GM19468 (cell line): ENCODE results near the gene H1-8.

Experiments
- ATAC-seq: cut with Tn5 transposase; IDR thresholded peaks from one replicate; pipeline ENCODE4 v1.9.1; 2021; ENCODE audit warnings: mild to moderate bottlenecking, moderate library complexity, moderate number of reproducible peaks; ENCODE audit not compliant: unreplicated experiment; ENCODE audit errors: extremely low read depth

The H1-8 gene

DNA sequence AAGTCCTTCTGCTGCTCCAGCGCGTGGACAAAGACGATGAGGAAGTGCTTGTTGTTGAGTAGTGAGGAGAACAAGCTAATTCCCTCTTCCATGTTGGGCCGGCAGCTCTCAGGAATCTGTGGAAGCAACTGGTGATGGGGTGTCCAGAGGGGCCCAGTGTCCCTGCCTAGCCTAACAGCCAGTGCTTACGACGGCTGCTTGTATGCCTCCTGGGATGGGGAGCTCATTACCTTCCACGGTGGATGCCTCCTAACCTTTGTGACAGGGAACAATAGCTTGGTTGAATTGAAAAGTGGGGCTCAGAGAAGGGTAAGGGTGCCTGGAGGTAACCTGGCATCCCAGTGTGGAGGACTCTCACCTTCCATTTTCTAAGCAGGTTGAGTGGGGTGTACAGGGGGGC, 22.9 kb downstream of the H1-8 start:
- ATAC-seq = no peak

DNA sequence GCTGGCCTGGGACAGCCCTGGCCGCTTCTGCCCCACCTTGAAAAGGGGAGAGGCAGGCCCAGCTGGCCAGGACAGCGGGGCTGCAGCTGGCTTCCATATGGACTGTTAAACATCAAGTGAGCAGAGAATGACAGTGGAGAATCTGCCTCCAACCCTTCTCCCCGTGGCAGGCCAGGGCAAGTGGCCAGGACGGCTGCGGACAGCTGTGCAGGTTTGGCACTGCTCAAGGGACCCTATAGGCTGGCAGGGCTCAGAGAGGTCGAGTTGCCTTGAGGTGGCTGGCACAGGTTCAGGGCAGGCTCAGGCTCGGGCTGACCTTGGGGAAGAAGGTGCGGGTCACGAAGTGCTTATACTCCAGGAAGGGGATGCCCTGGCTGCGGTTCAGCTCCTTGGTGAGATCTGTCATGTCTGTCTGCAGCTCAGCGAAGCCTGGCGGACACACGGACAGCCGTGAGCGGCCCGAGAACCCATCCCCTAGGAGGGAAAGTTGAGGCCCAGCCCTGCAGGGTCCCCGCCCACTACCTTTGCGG, 24.3 kb downstream of the H1-8 start:
- no peak for ATAC-seq

DNA sequence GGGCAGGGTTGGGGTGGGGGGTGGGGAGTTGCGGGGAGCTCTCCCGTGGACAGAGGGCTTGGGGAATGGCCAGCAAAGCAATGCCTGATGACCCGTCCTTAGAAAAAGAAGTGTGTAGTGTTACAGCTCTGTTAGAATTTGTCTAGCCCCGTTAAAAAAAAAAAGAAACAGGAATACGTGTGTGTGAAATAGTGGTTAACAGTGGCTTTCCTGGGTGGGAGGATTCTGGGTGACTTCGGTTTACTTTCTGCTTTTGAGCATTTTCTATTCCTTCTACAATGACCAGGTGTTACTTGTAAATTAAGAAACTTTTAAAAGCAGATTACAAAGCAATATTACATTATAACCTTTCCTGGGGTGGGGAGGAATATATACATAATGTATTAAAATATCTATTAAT, 25.0 kb downstream of the H1-8 start:
- ATAC-seq = no peak

DNA sequence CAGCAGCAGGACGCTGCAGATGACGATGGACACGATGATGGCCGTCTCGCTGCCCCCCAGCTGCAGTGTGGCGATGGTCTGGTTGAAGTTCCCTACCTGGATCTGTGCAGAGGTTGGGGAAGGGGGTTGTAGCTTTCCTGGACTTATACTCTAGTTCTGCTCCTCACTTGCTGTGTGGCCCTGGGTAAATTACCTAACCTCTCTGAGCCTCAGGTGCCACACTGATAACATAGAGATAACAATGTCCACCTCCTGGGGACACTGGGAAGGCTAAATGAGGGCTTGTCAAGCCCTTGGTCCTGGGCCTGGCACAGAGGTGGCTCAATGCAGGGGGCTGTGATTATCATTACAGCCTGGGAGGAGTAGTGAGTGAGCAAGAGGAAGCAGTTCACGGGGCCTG, 26.9 kb downstream of the H1-8 start:
- ATAC-seq = no peak

DNA sequence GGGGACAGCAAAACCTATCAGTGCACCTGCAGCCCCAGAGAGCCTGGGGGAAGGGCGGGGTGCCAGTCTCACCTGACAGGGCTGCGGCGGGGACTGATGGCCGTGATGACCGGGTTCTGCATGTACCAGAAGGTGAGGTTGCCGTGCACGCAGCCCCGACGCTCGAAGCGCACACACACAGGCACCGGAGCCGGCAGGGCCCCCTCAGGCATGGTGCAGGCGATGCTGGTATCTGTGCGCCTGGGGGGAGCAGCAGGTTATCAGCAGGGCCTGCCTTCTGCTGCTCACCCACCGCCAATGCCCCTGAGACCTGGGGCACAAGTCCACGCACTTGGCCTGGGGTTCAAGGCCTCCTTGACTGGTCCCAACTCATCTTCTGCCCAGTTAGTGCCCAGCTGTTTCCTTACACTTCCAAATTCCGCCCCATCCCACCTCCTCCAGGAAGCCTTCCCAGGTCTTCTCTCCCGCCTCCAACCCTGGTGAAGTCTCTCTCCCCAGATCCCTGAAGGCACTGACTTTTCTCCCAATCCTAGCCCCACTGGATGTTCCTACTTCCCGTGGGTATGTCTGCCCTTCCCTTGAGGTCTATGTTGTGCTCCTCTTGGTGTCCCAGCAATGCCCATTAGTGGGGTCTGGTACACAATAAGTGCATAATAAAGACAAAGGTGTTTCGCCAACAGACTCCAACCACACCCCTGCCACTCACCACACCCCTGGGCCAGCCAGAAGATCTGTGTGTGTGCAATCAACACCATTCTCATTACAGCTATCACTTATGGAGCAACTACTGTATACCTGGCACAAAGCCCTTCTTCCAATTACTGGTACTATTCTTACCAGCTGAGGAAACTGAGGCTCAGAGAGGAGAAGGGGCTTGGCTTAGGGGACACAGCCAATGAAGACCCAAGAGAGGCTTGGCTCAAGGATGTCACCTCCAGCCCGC, 28.9 kb downstream of the H1-8 start:
- no peak for ATAC-seq

DNA sequence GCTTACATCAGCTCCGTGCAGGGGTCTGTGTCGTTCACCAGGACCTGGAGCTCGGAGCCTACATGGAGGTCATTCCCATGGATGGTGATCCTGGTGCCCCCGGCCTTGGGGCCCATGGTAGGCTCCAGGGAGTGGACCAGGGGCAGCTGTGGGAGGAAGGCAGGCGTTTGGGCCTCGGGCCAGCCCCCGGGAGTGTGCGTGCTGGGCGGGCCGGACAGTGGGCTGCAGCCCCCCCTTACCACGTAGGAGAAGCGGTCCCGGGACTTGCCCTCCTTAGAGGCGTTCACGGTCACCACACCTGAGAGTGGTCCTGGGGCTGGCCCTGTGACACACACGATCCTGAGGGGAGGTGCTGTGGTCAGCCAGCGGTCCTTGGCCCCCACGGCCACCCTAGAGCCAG, 29.6 kb downstream of the H1-8 start:
- ATAC-seq = no peak

DNA sequence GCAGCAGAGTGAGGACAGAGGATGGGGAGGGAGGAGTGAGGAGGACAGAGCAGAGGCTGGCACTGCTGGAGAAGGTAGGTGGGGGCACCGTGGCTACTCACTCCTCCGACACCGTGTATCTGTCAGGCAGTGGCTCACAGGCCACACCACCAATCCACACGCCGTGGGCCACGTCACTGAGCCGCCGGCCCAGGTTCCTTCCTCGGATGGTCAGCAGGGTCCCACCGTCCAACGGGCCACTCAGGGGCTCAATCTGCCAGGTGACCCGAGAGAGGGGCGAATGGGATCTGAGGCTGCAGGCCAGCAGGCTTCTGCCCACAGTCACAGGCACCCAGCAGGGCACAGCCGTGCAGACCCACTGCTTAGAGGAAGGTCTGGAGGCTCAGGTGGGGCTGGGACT, 30.5 kb downstream of the H1-8 start:
- ATAC-seq = no peak

DNA sequence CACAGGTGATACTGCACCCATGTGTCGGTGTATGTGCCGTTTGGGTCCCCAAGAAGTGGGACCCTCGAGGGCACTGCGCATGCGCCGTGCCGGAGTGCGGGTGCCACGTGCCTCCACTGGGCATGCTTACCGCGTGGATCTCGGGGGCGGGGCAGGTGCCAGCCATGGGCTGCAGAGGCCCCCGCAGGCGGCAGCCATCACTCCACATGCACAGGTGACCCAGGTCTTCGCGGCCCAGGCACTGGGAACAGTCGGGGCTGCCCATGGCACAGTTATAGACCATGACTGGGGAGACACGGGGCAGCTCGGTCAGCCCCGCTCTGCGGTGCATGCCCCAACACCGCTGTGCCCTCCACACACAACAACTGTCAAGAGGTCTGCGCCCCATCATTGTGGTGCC, 31.2 kb downstream of the H1-8 start:
- no peak for ATAC-seq

DNA sequence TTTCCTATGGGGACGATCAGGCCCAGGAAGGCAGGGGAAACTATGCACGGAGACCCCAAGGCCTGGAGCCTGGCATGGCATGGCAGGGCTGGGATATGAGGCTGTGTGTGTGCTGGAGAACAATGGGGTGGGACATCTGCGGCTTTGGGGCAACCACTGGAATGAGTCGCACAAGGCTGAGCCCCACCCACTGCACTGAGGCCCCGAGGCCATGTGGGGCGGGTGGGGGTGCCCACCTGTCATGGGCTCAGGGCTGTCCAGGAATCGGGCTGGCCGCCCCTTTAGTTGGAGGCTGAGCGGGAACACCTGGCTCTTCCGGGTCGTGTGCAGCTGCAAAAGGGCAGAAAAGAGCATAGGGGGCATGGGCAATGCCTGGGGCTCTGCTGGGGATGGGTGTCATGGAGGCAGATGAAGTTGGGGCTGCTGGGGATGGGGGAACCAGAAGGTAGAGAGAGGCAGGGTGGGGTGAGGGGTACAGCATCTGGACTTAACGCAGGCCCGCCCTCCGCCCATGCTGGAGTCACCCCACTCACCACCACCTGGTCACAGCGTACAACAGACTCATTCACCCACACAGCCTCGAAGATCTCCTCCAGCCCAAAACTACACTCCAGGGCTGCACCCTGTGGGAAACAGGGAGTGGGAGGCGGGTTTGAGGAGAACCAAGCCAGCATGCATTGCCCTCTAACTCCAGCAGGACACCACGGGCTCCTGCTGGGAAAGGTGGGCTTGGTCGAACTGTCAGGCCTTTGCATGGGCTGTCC, 32.4 kb downstream of the H1-8 start:
- ATAC-seq = no peak

DNA sequence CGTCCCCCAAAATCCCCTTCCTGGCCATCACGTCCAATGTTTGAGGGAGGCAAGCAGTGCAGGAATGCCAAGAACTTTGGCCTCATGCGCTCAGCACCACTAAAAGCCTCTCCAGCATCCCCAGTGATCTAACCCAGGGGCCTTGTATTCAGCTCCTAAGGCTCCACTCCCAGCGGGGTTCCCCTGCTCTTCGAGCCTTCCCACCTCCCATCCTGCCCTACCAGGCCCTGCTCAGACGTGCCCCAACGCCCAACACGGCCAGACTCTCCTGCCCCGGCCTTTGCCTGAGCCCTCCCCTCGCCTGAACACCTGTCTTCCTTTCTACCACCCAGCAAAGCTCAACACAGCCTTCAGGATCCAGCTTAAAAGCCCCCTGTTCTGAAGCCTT, 33.0 kb downstream of the H1-8 start:
- no peak for ATAC-seq

DNA sequence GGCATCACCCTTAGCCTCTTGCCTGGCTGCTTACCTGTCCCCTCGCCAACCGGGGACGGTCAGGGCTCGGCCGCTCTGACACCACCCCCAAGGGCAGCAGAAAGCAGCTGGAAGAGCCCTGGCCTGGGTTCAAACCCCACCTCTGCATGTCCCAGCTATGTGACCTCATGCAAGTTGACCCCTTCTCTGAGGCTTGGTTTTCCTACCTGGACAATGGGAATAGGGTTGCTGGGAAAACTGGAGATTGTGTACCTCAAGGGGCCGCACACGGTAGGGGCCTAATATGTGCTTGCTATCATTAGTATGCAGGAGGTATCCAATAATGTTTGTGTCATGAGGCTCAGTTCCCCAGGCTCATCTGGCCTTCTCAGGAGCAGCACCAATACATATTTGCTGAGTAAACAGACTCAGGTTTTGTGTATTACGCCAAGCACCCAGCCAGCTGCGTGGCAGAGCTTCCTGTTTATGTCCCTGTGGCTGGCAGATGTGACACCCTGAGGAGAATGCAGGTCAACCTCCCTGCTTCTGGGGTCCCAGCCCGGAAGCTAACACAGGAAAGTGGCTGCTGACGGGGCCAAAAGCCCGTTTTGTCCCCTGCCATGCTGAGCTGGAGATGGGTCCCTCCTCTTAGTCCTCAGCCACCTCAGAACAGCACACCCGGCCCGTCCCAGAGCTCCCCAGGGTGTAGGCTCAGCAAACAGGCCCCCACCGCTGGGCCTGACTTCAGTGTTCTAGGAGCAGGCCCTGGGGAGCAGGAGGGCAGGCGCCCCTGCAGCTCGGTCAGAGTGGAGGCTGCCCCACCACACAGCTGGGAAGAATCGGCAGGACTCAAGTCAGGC, 33.8 kb downstream of the H1-8 start:
- ATAC-seq = no peak

DNA sequence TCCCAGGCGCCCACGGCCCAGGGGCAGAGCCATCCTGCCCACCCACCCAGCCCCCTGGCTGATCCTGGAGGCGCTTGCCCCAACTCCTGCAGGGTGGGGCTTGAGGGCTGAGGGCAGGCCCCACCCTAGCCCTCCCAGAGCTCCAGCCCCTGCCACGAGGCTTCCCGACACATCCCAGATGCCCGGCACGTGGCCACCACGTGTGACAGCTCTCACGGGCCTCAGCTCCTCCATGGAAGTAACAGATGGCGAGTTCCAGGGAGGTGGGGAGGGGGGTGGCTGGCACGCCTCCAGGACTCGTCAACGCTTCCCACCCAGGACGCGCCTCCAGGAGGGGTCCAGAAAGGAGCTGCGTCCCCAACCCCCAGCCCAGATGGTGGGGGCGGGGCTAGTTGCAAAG, 34.4 kb downstream of the H1-8 start:
- ATAC-seq = no peak

DNA sequence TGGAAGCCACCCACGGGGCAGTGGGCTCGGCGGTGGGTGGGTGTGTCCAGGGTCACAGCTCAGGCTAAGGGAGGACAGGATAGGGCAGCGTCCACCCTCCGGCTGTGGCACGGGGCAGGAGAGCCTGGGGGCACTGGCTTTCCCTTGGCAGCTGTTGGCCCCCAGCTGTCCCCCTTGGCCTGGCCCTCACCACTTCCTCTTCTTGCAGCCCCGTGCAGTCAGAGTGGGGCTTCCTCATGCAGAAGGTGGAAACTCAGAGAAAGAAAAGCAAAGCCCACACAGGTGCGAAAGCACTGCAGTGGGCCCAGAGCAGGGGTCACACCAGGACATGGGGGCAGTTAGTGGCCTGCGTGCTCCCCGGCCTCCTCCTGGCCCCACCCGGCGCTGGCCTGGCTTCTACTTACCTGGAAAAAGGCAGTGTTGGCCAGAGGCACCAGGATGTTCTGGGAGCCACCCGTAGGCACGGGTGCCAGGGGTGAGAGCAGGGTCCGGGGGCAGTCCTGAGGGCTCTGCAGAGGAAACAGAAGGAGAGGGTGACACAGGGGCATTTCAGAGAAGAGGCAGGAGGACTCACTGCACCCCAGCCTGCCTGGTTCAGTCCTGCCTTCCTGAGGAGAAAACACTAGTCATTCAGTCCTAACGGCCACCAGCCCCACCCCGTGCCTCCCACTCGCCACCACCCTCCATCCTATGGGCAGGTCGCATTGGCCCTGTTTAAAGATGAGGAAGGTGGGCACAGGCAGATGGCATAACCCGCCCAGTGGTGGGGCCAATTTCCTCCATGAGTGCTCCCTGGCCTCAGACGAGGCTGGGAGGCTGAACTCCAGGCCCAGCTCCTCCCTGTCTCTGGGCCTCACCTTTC, 35.2 kb downstream of the H1-8 start:
- no peak for ATAC-seq

DNA sequence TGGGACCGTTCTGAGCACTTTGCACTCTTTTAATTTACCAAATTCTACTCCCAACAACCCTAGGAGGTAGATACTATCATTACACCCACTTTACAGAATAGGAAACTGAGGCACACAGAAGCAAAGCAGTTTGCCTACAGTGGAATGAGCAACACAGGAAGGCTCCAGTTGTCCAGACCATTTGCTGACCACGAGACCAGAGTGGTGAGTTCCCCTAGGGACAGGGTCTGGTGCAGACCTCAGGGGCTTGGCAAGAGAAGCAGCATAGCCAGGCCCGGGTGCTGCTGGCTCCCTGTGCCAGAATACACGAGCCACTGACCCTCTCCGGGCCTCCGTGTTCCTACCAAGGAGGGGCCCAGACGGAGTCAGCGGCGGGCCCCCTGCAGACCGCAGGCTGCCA, 37.0 kb downstream of the H1-8 start:
- ATAC-seq = no peak

DNA sequence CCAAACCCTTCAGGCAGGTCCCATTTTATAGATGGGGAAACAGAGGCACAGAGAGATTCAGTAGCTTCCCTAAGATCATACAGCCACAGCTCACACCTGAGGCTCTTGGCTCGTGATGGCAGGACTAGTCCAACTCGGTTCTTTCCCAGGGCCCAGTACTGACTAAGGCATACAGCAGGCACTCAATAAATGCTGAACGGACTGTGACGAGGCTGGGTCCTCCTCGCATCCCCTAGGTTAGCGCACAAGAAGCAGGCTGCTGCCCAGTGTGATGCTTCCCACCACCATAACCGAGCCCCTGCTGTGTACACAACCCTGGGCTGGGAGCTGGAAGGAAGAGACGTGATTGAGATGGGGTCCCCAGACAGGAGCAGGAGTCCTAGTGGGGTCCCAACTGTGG, 38.6 kb downstream of the H1-8 start:
- ATAC-seq = no peak

DNA sequence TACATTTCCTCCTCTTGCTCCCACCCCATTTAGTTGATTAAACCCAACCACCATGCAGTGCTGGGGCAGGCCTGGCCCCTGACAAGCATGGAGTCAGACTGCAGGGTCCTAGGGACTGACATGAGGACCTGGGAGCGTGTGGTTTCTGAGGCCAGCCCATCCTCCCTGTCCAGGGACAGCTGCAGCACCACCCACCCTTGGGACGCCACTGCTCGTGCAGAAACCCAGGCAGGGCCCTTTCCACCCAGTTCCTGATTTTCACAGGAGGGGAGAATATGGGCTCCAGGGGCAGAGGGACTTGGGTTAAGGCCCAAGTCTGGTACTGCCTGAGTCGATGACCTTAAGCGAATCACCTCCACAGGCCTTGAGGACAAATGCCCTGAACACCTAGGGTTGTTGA, 39.8 kb downstream of the H1-8 start:
- ATAC-seq = no peak

DNA sequence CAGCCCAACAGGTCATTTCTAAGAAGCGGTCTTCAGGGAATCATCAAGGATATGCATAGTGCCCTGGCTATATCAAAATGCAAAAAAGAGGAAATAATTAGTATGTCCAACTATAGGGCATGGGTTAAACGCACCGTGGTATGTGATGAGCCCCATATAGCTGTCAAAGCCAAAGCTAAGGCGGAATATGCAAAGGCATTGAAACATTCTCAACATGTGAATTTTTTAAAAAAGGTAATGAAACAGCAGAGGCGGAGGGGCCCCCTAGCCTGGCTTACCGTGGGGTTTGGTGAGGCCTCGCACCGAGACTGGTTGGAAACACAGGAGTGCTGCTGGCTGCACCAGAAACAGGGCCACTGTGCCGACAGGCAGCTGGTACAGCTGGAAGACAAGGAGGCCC, 40.3 kb downstream of the H1-8 start:
- ATAC-seq = no peak

DNA sequence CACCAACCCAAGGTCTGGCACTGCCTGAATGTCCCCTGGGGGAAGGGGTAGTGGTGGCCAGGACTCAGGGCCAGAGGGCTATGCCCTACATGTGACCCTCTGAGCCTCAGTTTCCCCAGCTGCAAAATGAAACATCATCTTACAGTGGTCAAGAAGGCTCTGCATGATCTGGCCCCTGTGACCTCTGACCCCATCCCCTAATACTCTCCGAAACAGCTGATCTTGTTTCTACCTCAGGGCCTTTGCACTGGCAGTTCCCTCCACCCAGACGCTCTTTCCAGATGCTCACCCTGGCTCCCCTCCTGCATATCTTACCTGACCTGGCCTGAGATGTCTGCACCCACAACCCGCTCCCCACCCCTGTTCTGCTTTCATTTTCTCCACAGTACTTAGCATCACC, 41.7 kb downstream of the H1-8 start:
- ATAC-seq = no peak

DNA sequence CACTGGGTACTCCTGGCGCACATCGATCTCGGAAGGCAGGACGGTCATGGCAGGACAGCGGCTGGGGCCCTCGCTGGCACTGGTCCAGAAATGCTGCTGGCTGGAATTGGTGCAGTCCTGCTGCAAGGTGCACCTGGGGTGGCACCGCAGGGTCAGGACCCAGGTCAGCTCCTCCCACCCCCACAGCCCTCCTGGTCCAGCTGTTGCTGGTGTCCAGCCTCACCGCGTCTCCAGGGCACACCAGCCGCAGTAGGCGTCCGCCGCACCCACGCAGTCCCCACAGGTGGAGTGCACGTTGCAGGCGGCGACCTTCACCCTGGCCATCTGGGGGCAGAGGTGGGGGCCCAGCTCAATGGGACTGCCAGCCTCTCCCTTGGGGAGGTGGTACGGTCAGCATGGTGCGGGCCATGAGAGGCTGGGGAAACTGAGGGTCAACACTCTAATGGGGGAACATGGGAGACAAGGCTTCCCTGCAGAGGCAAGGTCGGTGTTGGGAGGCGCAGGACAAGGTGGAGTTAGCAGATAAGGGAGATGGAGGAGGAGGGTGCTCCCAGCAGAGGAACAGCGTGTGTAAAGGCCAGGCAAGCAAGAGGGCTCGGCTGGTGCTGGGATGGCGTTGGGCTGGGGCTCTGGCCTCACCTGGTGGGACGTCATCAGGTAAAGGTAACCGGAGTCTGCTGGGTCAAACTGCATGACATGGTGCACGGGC, 43.1 kb downstream of the H1-8 start:
- ATAC-seq = no peak
